HG03060 (cell line): ENCODE measurements around the gene SESN1.
"Not testable (repeated sequence)": the region's sequence is repeated elsewhere in the genome, so short reads cannot be mapped to it uniquely, and the experiment has no call there.

Experiments
- ATAC-seq: cut with Tn5 transposase; IDR thresholded peaks from one replicate; pipeline ENCODE4 v1.9.1; 2021; ENCODE audit warnings: low read depth, moderate number of reproducible peaks; ENCODE audit not compliant: unreplicated experiment

SESN1 gene

GRCh38 chr6:109094416-109095035 is at the start of gene SESN1:
Gene SESN1, minus strand, starts transcription at chr6:109094846. Its CDS starts 773 bp downstream, at chr6:109094073.
- peak; percentile 27 for ATAC-seq

GRCh38 chr6:109143191-109143590 is 48.5 kb upstream of the SESN1 start:
- no peak for ATAC-seq

- ATAC-seq, result not testable (repeated sequence)
Measured at GRCh38 chr6:109142067-109142466, 47.4 kb upstream of the SESN1 start.

GRCh38 chr6:109139109-109139508 is 44.5 kb upstream of the SESN1 start:
- ATAC-seq, result no peak

- not testable (repeated sequence) for ATAC-seq
Measured at GRCh38 chr6:109136530-109136929, 41.9 kb upstream of the SESN1 start.

- ATAC-seq, result not testable (repeated sequence)
Measured at GRCh38 chr6:109136039-109136438, 41.4 kb upstream of the SESN1 start.

GRCh38 chr6:109135600-109135999 is 41.0 kb upstream of the SESN1 start:
- not testable (repeated sequence) for ATAC-seq

- ATAC-seq, result no peak
Measured at GRCh38 chr6:109130065-109130464, 35.4 kb upstream of the SESN1 start.

- ATAC-seq, result no peak
Measured at GRCh38 chr6:109125504-109125903, 30.9 kb upstream of the SESN1 start.

GRCh38 chr6:109124219-109124618 is 29.6 kb upstream of the SESN1 start:
- no peak for ATAC-seq

- no peak for ATAC-seq
Measured at GRCh38 chr6:109121411-109121810, 26.8 kb upstream of the SESN1 start.

GRCh38 chr6:109118871-109119354 is 24.3 kb upstream of the SESN1 start:
- no peak for ATAC-seq

GRCh38 chr6:109118337-109118736 is 23.7 kb upstream of the SESN1 start:
- no peak for ATAC-seq

- peak; percentile 85 for ATAC-seq
Measured at GRCh38 chr6:109117346-109118035, 22.8 kb upstream of the SESN1 start.

GRCh38 chr6:109112663-109113062 is 18.0 kb upstream of the SESN1 start:
- not testable (repeated sequence) for ATAC-seq

GRCh38 chr6:109109663-109110062 is 15.0 kb upstream of the SESN1 start:
- not testable (repeated sequence) for ATAC-seq

GRCh38 chr6:109105681-109106080 is 11.0 kb upstream of the SESN1 start:
- no peak for ATAC-seq

- ATAC-seq, result no peak
Measured at GRCh38 chr6:109104512-109104911, 9.9 kb upstream of the SESN1 start.

GRCh38 chr6:109103942-109104341 is 9.3 kb upstream of the SESN1 start:
- ATAC-seq, result no peak

GRCh38 chr6:109102762-109103161 is 8.1 kb upstream of the SESN1 start:
- no peak for ATAC-seq

GRCh38 chr6:109097661-109098060 is 3.0 kb upstream of the SESN1 start:
- no peak for ATAC-seq

- no peak for ATAC-seq
Measured at GRCh38 chr6:109096208-109096607, 1.6 kb upstream of the SESN1 start.
